Mucosa of stomach (tissue), 1 donor: Measurements from ENCODE around the gene PDS5A.
"Not testable (repeated sequence)": the region's sequence is repeated elsewhere in the genome, so short reads cannot be mapped to it uniquely, and the experiment has no call there.

Experiments
- H3K27me3 ChIP-seq: one replicate; pipeline ENCODE4 v1.7.0; 2013; ENCODE audit warnings: mild to moderate bottlenecking, low read length; ENCODE audit not compliant: control insufficient read depth, insufficient read depth
- H3K36me3 ChIP-seq: one replicate; pipeline ENCODE4 v1.7.0; 2013; ENCODE audit warnings: low read length; ENCODE audit not compliant: control insufficient read depth, insufficient read depth
- H3K4me1 ChIP-seq: one replicate; pipeline ENCODE4 v1.7.0; 2013; ENCODE audit warnings: mild to moderate bottlenecking, low read length; ENCODE audit not compliant: control insufficient read depth, insufficient read depth
- H3K4me3 ChIP-seq: one replicate; pipeline ENCODE4 v1.7.0; 2013; ENCODE audit warnings: low read length
- H3K9ac ChIP-seq: one replicate; pipeline ENCODE4 v1.7.0; 2013; ENCODE audit warnings: mild to moderate bottlenecking, low read length, moderate library complexity
- H3K9me3 ChIP-seq: one replicate; pipeline ENCODE4 v1.7.0; 2013; ENCODE audit warnings: mild to moderate bottlenecking, low read length, moderate library complexity; ENCODE audit not compliant: control insufficient read depth
- donor health status: Pancreatic carcinoma.

The PDS5A gene

DNA sequence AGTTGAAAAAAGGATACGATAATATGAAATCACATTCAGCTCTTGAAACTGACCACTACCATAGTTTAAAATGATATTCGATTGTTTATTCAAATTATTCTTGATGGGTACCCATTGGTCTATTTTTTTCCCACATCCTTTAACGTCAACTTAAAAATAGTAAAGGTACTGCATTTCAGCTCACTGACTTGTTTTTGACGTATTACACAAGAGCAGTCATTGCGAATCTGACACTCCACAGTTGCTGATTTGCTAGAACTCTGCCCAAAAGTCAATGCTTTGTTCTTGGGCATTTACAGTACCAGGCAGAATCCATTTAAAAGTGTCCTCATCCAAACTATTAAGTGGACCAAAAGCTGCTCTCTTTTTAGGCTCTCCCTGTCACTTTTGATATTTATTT lies 1.2 kb upstream of the PDS5A start:
- H3K9me3 ChIP-seq = no peaks in the 10 kb centered on the region
- H3K4me1 ChIP-seq = peaks cover 11% of the 10 kb centered on the region
- no peak overlapping the region for H3K9ac ChIP-seq
- H3K4me3 ChIP-seq = no peak overlapping the region
- H3K36me3 ChIP-seq = no peaks in the 10 kb centered on the region
- no peaks in the 10 kb centered on the region for H3K27me3 ChIP-seq

DNA sequence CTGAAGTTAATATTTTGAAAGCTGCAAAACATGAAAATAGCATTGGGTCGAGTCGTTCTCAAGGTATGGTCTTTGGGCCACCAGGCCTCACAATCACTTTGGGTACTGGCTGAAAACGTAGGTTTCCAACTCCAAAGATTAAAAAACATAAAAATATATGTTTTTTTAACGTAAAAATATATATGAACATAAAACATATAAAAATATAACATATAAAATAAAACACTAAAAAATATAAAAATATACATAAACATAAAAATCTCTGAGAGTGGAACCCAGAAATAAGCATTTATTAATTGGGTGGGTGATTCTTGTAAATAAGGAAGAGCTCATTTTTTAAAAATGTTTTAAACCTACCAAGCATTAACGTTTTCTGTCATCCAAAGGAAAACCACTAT lies 666 bp upstream of the PDS5A start:
- Histone ChIP-seq H3K4me3 (peak overlapping the region; percentile 29), H3K4me1 (peaks cover 11% of the 10 kb centered on the region), H3K9me3 (no peaks in the 10 kb centered on the region), H3K9ac (peak overlapping the region; percentile 23), H3K36me3 (no peaks in the 10 kb centered on the region), H3K27me3 (no peaks in the 10 kb centered on the region)

DNA sequence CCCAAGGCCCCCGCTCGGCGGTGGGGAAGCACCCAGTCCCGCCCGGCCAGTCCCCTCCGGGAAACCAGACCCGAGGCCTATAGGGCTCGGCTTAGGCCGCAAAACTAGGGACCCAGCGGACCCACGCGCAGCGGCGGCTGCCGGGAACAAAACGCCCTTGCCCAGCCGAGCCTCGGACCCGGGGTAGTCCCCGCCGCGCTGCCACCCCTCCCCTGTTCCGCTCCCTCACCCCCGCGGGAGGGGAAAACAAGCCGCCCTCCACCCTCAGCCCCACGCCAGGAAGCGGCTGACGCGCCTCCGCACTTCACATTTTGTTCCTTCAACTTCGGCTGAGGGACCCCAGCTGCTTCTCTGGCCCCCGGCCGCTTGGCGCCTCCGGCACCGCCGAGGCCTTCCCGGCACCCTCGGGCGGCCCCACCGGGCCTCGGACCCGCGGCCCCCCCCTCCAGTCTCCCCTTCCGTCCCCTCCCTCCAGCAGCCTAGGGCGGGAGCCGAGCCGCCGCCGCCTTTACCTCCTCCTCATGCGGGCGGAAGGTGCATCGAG lies 694 bp downstream of the PDS5A start:
- Histone ChIP-seq H3K4me1 (peaks cover 15% of the 10 kb centered on the region), H3K4me3 (peak overlapping the region; percentile 63), H3K9me3 (no peaks in the 10 kb centered on the region), H3K36me3 (no peaks in the 10 kb centered on the region), H3K9ac (peak overlapping the region; percentile 97), H3K27me3 (no peaks in the 10 kb centered on the region)

DNA sequence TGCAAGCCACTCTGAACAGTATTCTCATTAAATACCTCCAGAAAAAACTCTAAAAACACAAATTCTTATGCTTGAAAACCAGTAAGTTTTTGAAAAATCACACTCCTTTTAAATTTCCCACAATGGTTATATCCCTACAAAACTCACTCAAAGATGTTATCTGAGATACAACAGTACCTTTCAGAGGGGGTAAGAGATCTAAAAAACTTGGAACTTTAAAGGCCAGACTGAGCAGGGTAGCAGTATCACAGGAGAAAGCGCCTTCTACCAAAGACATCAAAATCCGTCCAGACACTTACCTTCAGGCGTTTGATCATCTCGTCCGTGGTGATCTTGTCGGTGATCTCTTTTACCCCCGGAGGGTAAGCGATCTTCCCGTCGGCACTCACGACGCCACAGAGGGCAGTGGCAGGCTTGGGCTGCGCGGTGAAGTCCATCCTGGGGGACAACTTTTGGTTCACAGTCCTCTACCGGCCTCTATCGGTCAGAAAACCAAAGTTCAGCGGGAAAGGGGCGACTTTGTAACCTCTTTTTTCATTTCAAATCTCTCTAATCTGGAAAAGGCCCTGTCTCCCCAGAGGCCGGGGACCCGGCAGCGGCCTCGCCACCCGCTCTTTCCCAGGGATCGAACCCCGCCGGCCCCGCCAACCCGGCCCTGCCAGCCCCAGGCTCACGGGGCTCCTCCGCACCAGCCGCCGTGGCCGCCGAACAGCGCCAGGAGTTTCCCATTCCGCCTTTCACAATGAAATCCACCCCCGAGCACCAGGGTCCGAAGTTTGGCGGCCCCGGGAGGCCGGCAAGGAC lies 1.4 kb downstream of the PDS5A start:
- Histone ChIP-seq H3K4me1 (peaks cover 15% of the 10 kb centered on the region), H3K27me3 (no peaks in the 10 kb centered on the region), H3K36me3 (no peaks in the 10 kb centered on the region), H3K4me3 (peak overlapping the region; percentile 63), H3K9me3 (no peaks in the 10 kb centered on the region), H3K9ac (peak overlapping the region; percentile 97)

DNA sequence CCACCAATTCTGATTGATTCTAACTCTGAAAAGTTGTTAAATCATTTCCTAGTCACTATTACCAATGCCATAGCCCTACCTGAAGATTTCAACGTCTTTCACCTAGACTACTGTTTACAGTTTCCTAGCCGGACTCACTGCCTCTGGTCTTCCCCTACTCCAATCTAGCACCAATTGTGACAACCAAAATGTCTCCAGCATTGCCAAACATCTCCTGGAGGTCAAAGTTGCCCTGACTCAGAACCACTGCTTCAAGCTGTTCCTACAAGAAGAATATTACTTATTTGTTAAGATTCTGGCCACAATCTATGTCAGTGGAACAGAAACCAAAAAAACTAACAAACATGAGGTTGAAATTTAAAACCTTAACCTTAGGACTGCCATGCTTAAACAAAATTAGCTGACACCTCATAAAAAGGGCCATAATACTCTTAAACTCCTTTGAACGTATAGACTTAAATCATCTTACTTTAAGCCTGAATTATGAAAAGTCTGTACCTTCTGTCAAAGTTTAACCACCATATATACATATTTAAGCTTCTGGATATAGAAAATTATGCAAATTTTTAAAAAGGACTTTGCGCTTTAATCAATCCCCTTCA lies 2.1 kb downstream of the PDS5A start:
- no peaks in the 10 kb centered on the region for H3K27me3 ChIP-seq
- H3K9me3 ChIP-seq = no peaks in the 10 kb centered on the region
- peaks cover 21% of the 10 kb centered on the region for H3K4me1 ChIP-seq
- H3K9ac ChIP-seq = peak overlapping the region; percentile 97
- no peak overlapping the region for H3K4me3 ChIP-seq
- no peaks in the 10 kb centered on the region for H3K36me3 ChIP-seq

DNA sequence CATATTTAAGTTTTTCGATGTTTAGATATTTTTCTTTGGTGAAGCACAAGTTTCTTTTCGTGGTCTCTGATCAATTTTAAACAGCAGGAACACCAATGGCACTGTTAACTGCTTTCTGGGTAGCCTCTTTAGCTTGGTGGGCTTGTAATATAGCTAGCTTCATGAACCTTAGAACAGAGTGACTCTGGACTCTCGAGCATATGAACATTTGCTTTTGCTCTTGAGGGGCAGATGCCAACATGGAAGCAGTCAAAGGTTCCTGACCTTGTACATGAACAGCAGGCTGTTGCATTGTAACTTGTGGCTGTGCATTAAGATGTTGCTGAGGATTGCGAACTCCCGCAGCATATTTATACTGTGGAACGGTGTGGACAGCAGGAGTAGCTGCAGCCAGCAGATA lies 4.7 kb downstream of the PDS5A start:
- not testable (repeated sequence) for H3K36me3 ChIP-seq, H3K9ac ChIP-seq, H3K27me3 ChIP-seq, H3K9me3 ChIP-seq, H3K4me3 ChIP-seq
- H3K4me1 ChIP-seq = peaks cover 22% of the 10 kb centered on the region

DNA sequence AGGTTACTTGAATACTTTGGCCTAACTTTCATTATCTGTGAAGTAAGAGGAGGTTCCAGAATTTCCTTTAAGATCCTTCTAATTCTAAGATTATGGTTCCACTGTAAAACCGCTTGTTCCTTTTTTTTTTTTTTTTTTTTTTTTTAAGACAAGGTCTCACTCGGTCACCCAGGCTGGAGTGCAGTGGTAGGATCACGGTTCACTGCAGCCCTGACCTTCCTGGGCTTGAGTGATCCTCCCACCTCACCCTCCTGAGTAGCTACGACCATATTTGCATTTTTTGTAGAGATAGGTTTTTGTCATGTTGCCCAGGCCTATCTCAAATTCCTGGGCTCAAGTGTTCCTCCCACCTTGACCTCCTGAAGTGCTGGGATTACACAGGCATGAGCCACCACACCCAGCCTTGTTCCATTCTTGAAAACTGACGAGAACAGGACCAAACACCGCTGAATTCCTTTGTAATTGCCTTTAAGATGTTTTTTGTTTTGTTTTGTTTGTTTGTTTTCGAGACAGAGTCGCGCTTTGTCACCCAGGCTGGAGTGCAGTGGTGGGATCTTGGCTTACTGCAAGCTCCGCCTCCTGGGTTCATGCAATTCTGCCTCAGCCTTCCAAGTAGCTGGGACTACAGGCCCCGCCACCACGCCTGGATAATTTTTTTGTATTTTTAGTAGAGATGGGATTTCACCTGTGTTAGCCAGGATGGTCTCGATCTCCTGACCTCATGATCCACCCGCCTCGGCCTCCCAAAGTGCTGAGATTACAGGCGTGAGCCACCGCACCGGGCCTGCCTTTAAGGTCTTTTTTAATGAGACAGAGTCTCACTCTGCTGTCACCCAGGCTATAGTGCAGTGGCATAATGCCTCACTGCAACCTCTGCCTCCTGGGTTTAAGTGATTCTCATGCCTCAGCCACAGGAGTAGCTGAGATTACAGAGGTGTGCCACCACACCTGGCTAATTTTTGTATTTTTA lies 6.8 kb downstream of the PDS5A start:
- Histone ChIP-seq H3K9me3 (no peaks in the 10 kb centered on the region), H3K36me3 (no peaks in the 10 kb centered on the region), H3K9ac (no peak overlapping the region), H3K27me3 (no peaks in the 10 kb centered on the region), H3K4me1 (peaks cover 20% of the 10 kb centered on the region), H3K4me3 (no peak overlapping the region)

DNA sequence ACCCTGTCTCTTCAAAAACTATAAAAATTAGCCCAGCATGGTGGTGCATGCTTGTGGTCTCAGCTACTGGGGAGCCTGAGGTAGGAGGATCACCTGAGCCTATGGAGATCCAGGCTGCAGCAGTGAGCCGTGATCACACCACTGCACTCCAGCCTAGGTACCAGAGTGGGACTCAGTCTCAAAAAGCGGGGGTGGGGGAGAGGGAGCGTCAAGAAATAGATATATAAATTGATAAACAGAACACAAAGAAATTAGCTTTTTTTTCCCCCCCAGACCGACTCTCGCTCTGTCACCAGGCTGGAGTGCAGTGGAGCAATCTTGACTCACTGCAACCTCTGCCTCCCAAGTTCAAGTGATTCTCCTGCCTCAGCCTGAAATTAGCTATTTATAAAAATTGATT lies 14.1 kb downstream of the PDS5A start:
- no peak overlapping the region for H3K4me3 ChIP-seq
- no peaks in the 10 kb centered on the region for H3K4me1 ChIP-seq
- no peaks in the 10 kb centered on the region for H3K27me3 ChIP-seq

DNA sequence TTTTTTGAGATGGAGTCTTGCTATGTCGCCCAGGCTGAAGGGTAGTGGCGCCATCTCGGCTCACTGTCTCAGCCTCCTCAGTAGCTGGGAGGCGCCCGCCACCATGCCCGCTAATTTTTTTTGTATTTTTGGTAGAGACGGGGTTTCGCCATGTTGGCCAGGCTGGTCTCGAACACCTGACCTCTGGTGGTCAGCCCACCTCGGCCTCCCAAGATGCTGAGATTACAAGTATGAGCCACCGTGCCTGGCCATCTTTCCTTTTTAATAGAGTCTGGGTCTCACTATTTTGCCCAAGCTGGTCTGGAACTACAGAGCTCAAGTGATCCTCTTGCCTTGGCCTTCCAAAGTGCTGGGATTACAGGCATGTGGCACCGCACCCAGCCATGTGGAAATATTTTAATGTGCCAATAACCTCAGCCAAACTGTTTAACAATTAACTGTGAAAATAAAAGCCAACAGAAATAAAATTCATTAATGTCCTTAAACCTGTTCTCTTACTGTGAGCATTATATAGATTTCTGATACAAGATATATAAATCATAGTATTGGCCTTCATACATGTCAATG lies 16.3 kb downstream of the PDS5A start:
- no peak overlapping the region for H3K9ac ChIP-seq
- H3K36me3 ChIP-seq = no peaks in the 10 kb centered on the region
- H3K4me1 ChIP-seq = no peaks in the 10 kb centered on the region
- H3K9me3 ChIP-seq = no peaks in the 10 kb centered on the region
- H3K27me3 ChIP-seq = no peaks in the 10 kb centered on the region
- no peak overlapping the region for H3K4me3 ChIP-seq

More for the DNA sequence above, 14.1 kb downstream of the PDS5A start:
- Histone ChIP-seq H3K36me3 (no peaks in the 10 kb centered on the region), H3K9me3 (no peaks in the 10 kb centered on the region), H3K9ac (no peak overlapping the region)

DNA sequence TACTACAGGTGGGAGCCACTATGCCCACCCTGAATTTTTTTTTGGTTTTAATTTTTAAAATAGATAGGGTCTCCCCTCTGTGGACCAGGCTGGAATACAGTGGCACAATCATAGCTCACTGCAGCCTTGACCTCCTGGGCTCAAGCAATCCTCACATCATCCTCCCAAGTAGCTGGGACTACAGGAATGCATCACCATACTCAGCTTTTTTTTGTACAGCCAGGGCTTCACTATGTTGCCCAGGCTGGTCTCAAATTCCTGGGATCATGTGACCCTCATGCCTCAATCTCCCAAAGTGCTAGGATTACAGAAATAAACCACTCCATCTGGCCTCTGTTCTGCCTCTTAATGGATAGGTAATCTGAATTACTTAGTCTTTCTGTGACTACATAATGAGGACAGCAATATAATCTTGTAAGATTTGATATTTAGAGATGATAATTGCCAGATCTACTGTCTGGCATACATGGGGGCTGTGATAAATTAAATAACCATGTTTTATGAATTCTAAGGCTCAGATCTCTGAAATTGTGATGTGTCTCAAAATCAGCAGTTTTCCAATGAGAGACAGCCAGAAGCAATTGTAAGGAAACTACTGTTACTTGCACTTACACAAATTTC lies 26.7 kb downstream of the PDS5A start:
- Histone ChIP-seq H3K9me3 (no peaks in the 10 kb centered on the region), H3K4me3 (no peak overlapping the region), H3K36me3 (no peaks in the 10 kb centered on the region), H3K4me1 (peaks cover 5% of the 10 kb centered on the region), H3K27me3 (no peaks in the 10 kb centered on the region), H3K9ac (no peak overlapping the region)

DNA sequence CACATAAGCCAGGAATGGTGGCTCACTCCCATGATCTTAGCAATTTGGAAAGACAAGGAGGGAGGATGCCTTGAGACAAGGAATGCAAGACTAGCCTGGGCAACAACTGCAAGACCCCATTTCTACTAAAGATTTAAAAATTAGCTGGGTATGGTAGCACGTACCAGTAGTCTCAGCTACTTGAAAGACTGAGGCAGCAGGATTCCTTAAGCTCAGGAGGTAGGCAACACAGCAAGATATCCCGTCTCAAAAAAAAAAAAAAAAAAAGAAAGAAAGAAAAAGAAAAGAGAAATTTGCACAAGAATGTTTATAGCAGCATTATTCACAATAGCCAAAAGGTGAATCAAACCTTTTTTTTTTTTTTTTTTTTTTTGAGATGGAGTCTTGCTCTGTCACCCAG lies 29.7 kb downstream of the PDS5A start:
- peaks cover 5% of the 10 kb centered on the region for H3K4me1 ChIP-seq

More for the DNA sequence above, 29.7 kb downstream of the PDS5A start:
- Histone ChIP-seq H3K9ac (no peak overlapping the region), H3K4me3 (no peak overlapping the region), H3K9me3 (no peaks in the 10 kb centered on the region), H3K36me3 (no peaks in the 10 kb centered on the region), H3K27me3 (no peaks in the 10 kb centered on the region)
